ENCODE results near the gene TRIM40. TPM values are rescaled to one million over a fixed set of nuclear protein-coding genes. Genes with fewer than 3 reads are reported as not detected.
A peak's percentile ranks its signal among the peaks of the same experiment; 100 is the strongest.

Gene TRIM40
- total and polyA plus RNA-seq, 2 of the 13 experiments (the other 11 are each of a cell fraction or from before 2014, with no cell fraction given) = 0.58 TPM; not detected in 1

- peak; percentile 77 for TF ChIP-seq ZNF687 (CRISPR knock-in tag; IDR thresholded peaks at IDR 0.05)
- TF ChIP-seq NFKBIZ (CRISPR knock-in tag; IDR thresholded peaks at IDR 0.05) = no peak
- peak; percentile 32; the same call in 1 of the 2 replicates for TF ChIP-seq GABPA (IDR thresholded peaks at IDR 0.05; ENCODE audit: low read depth, low read length)
- TF ChIP-seq GABPA (CRISPR knock-in tag; IDR thresholded peaks at IDR 0.05; ENCODE audit: low read depth) = peak; percentile 80
- no peak for TF ChIP-seq CHD4 (IDR thresholded peaks at IDR 0.05; ENCODE audit: borderline replicate concordance, low read length)
- no peak for TF ChIP-seq AKNA (CRISPR knock-in tag; IDR thresholded peaks at IDR 0.05; ENCODE audit: borderline replicate concordance)
- no peak for TF ChIP-seq NFIC (IDR thresholded peaks at IDR 0.05; ENCODE audit: low read length)
- no peak for TF ChIP-seq ZUFSP (CRISPR knock-in tag; IDR thresholded peaks at IDR 0.05; ENCODE audit: borderline replicate concordance)
- 0 out of 2 replicates have a peak, but pooled peaks have one; percentile 49 for TF ChIP-seq ZNF792 (CRISPR knock-in tag; IDR thresholded peaks at IDR 0.05)
- TF ChIP-seq HNRNPH1 (optimal IDR thresholded peaks at IDR 0.05; ENCODE audit: low read depth, low read length) = no peak
- TF ChIP-seq NFYB (CRISPR knock-in tag; IDR thresholded peaks at IDR 0.05) = no peak
- no peak for TF ChIP-seq TERF1 (CRISPR knock-in tag; IDR thresholded peaks at IDR 0.05)
- no peak for TF ChIP-seq POGZ (CRISPR knock-in tag; IDR thresholded peaks at IDR 0.05)
- TF ChIP-seq ZFP90 (CRISPR knock-in tag; IDR thresholded peaks at IDR 0.05; ENCODE audit: borderline replicate concordance) = no peak
- no peak for TF ChIP-seq GMEB2 (CRISPR knock-in tag; IDR thresholded peaks at IDR 0.05; ENCODE audit: low read depth)
Measured at GRCh38 chr6:30102970-30103871, 32.7 kb upstream of the TRIM40 start (continued).

All from HepG2 (cell line).